Suppressor macrophage treated with lipopolysaccharide for 4 hours (primary cell): ENCODE data around the gene MORC1.
A peak's percentile ranks its signal among the peaks of the same experiment; 100 is the strongest.

Experiments used
- DNase-seq: peaks from one replicate; pipeline ENCODE4 v3.0.0-alpha.2; 2020

The MORC1 gene

DNA sequence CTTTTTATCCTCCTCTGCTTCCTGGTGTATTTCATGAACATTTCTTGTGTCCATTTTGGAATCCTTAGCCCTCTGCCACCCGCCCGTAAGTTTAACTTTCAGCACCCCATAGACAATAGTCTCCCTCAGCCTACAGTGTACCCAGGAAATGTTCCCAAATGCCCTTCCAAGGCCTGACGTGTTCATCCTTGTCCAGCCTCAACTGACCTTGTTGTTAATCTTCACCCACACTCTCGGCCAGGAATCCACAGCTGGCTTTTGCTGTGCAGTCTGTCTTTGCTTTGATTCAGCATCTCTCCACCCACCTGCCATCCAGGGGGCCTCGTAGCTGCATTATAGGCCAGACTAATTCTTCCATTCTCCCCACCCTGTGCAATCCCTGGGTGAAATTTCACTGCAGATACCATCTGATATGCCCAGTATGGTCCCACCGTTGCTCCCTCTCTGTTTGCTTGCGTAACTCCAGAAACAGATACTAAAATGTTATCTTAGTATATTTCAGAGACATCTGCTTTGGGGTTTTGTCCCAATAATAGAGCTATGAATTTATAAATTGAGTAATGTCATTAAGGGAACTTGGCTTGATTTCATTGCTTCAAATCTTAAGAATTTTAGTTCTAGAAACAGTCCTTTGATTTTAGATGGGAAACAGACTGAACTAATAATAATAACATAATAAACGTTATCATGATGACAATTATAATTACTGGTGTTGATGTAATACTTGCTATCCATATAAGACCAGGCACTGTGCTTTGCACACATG, 180.8 kb downstream of the MORC1 start:
- DNase-seq = no peak

DNA sequence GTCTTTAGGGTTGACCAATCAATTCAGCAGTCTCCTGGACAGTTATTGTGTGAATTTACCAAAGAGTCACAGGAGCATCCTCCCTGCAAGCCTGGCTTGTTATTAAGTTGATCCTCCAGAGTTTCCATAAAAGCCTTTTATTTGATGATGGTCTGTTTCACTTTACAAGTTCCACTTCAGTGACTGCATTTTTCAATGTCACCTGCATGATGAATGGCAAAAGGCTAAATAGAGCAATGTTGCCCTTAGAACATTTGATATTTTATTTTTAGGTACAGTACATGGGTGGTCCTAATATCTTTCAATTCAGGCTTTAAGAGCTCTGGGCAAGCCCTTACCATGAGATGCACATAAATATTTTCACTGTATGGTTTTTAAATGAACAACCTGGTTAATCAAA, 186.9 kb downstream of the MORC1 start:
- DNase-seq = no peak

DNA sequence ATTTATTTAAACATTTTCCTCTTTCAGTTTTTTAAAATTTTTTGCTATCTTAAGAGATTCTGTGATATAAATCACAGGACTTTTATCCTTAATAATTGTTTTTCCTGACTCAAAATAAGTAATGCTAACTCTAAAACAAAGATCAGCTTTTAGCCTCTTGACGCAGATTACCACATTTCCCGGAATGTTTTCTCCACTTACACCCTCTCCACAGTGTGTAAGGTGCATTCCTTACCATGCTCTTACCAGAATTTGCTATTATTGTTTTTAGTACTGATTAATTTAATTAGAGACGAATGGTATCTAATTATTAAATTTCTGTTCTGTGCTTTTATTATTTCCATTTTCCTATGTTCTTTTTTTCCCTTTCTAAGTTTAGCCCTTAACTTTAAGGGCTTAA, 199.1 kb downstream of the MORC1 start:
- DNase-seq = no peak

DNA sequence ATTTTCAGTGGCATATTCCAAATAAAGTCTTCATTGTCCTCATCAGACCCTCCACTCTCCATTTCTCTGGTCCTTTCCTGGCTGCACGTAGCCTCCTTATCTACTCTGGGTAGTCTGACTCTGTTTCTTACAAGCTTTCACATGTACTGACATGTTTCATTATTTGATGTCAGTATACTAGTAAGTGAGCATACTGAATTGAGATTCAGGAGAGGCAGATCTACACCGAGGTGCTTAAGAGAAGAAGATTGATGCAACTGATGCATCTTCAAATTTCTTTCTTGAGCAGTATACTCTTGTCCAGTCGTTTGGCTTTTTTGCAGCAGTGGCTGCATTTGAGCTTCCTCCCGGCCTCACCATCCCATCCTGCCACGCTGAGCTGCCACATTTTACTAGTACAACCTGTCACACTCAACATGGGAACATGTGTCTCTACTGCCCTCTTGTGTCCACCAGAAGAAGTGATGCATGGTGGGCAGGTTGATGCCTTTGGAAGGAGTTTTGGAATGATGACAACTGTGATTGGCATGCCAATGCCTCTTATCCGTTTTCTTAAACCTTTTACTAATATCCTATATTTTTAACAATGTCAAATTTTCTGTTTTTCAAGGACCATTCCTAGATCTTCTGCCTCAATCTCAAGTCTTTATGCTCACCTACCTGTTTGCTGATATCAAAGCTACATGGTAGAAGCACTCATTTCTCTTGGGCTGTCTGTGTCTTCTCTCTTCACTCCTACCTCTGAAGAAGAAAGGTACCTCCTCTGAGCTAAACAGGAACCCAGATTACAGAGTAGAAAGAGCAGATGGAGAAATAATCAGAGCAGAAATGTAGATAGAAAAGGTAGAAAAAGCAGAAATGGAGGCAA, 202.9 kb downstream of the MORC1 start:
- peak; percentile 61 for DNase-seq

DNA sequence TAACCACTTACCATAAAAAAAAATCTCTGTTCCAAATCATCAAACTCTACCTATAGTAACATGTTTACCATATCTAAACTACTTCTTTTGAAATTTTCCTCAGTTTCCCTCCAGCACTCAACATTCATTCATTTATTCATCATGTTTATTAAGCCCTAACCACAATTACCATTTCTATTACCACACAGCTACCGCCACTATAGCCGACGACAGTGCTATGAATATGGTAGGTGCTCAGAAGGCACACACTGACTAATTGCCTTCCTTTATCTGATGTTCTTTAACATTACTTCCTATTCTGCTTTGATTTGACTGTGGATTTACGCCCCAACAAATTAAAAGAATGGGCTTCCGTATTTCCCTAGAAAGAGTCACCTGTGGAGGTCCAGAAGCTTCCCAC, 208.1 kb downstream of the MORC1 start:
- DNase-seq = no peak
